Measurements from ENCODE around the gene TGFBI.

Gene TGFBI

GRCh38 chr5:136061630-136062365 lies 33.0 kb downstream of the TGFBI start:
- TF ChIP-seq CTCF (IDR thresholded peaks at IDR 0.05; ENCODE audit: low read depth, low read length, missing control alignments), result no peak
- in situ Hi-C loops (cut with HindIII; ENCODE audit: low pct_ligation_motif_present, low sequenced_read_pairs), result no loop called here
- Histone ChIP-seq H3K27ac (no peak overlapping the region), H3K27me3 (replicated peaks) (no peaks in the 10 kb centered on the region), H3K36me3 (replicated peaks) (peaks cover 61% of the 10 kb centered on the region), H3K4me3 (ENCODE audit: low read depth, low read length) (no peak overlapping the region)
- DNase-seq, result no peak

- H3K36me3 ChIP-seq (replicated peaks), result peaks cover 57% of the 10 kb centered on the region
- H3K27ac ChIP-seq, result no peak overlapping the region
- in situ Hi-C loops (cut with HindIII; ENCODE audit: low pct_ligation_motif_present, low sequenced_read_pairs), result no loop called here
- peak; percentile 52 for TF ChIP-seq CTCF (IDR thresholded peaks at IDR 0.05; ENCODE audit: low read depth, low read length, missing control alignments)
- no peak overlapping the region for H3K4me3 ChIP-seq (ENCODE audit: low read depth, low read length)
- H3K27me3 ChIP-seq (replicated peaks), result no peaks in the 10 kb centered on the region
- DNase-seq, result no peak
Observed at GRCh38 chr5:136062366-136063274, 33.8 kb downstream of the TGFBI start.

GRCh38 chr5:136063778-136064465 lies 35.1 kb downstream of the TGFBI start:
- Histone ChIP-seq H3K27ac (no peak overlapping the region), H3K4me3 (ENCODE audit: low read depth, low read length) (no peak overlapping the region), H3K27me3 (replicated peaks) (no peaks in the 10 kb centered on the region), H3K36me3 (replicated peaks) (peaks cover 56% of the 10 kb centered on the region)
- no peak for DNase-seq
- TF ChIP-seq CTCF (IDR thresholded peaks at IDR 0.05; ENCODE audit: low read depth, low read length, missing control alignments), result no peak
- in situ Hi-C loops (cut with HindIII; ENCODE audit: low pct_ligation_motif_present, low sequenced_read_pairs), result no loop called here

GRCh38 chr5:136064510-136064909 lies 35.7 kb downstream of the TGFBI start:
- Histone ChIP-seq H3K36me3 (replicated peaks) (peaks cover 50% of the 10 kb centered on the region), H3K4me3 (ENCODE audit: low read depth, low read length) (no peak overlapping the region), H3K27ac (no peak overlapping the region), H3K27me3 (replicated peaks) (no peaks in the 10 kb centered on the region)
- no peak for DNase-seq
- in situ Hi-C loops (cut with HindIII; ENCODE audit: low pct_ligation_motif_present, low sequenced_read_pairs), result no loop called here
- peak; percentile 51 for TF ChIP-seq CTCF (IDR thresholded peaks at IDR 0.05; ENCODE audit: low read depth, low read length, missing control alignments)

- no peak for TF ChIP-seq CTCF (IDR thresholded peaks at IDR 0.05; ENCODE audit: low read depth, low read length, missing control alignments)
- no peaks in the 10 kb centered on the region for H3K27me3 ChIP-seq (replicated peaks)
- in situ Hi-C loops (cut with HindIII; ENCODE audit: low pct_ligation_motif_present, low sequenced_read_pairs), result no loop called here
- H3K4me3 ChIP-seq (ENCODE audit: low read depth, low read length), result no peak overlapping the region
- peaks cover 41% of the 10 kb centered on the region for H3K36me3 ChIP-seq (replicated peaks)
- no peak overlapping the region for H3K27ac ChIP-seq
- no peak for DNase-seq
Observed at GRCh38 chr5:136065588-136065987, 36.8 kb downstream of the TGFBI start.
